Medulla oblongata (tissue), 1 donor: ENCODE data around the gene NSUN5.
"Not testable (repeated sequence)": the region's sequence is repeated elsewhere in the genome, so short reads cannot be mapped to it uniquely, and the experiment has no call there.

Source experiments
- DNase-seq: peaks from one replicate; pipeline ENCODE4 v3.0.0-alpha.2; 2015; ENCODE audit errors: extremely low spot score

Gene NSUN5

DNA sequence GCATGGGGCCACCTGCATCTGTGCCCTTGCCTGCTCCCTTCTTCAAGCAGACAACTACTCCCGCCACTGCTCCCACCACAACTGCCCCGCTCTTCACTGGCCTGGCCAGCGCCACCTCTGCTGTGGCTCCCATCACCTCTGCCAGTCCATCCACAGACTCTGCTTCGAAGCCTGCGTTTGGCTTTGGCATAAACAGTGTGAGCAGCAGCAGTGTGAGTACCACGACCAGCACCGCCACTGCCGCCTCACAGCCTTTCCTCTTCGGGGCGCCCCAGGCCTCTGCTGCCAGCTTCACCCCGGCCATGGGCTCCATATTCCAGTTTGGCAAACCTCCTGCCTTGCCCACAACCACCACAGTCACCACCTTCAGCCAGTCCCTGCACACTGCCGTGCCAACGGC, 11.4 kb downstream of the NSUN5 start:
- DNase-seq = not testable (repeated sequence)

DNA sequence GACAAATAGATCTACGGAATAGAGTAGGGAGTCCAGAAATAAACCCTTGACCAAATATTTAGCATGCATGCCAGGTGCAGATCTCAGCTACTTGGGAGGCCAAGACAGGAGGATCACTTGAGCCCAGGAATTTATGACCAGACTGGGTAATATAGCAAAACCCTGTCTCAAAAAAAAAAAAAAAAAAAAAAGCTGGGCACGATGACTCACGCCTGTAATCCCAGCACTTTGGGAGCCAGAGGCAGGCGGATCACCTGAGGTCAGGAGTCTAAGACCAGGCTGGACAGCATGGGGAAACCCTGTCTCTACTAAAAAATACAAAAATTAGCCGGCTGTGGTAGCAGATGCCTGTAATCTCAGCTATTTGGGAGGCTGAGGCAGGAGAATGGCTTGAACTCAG, 31.4 kb downstream of the NSUN5 start:
- not testable (repeated sequence) for DNase-seq

- not testable (repeated sequence) for DNase-seq
Measured at GRCh38 chr7:73267813-73268212, 40.8 kb downstream of the NSUN5 start.

GRCh38 chr7:73266719-73267368, 41.8 kb downstream of the NSUN5 start:
- DNase-seq = not testable (repeated sequence)

GRCh38 chr7:73262416-73262815, 46.2 kb downstream of the NSUN5 start:
- not testable (repeated sequence) for DNase-seq
